ENCODE measurements around the gene ADAD2. TPM values are rescaled to one million over a fixed set of nuclear protein-coding genes. Genes with fewer than 3 reads are reported as not detected.
"Not testable (repeated sequence)": the region's sequence is repeated elsewhere in the genome, so short reads cannot be mapped to it uniquely, and the experiment has no call there.

Gene ADAD2
- total RNA-seq, 1 experiment from 2014 or later, result not detected

DNA sequence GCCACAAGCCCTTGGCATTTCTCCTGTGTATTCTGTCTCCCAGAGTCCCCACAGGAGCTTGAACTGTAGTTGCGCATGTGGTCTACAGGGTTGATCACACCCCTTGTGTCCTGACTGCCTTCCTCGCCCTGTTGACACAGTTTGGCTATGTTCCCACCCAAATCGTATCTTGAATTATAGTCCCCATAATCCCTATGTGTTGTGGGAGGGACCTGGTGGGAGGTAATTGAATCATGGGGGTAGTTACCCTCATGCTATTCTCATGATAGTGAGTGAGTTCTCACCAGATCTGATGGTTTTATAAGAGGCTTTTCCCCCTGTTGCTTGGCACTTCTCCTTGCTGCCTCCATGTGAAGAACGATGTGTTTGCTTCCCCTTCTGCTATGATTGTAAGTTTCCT, 21.2 kb downstream of the ADAD2 start:
- no peaks in the 10 kb centered on the region for H3K9me3 ChIP-seq (ENCODE audit: insufficient read depth, low read depth)
- H3K4me1 ChIP-seq (replicated peaks; ENCODE audit: insufficient read depth), result peaks cover 6% of the 10 kb centered on the region; the same call in 1 of the 2 replicates
- no TSS peak for BruUV-seq (replicated peaks)
- intact Hi-C loops (cut with micrococcal nuclease; ENCODE audit: unreplicated experiment), result no loop called here
- H3K79me2 ChIP-seq (ENCODE audit: low read depth), result no peaks in the 10 kb centered on the region
- no peak overlapping the region for H3K4me3 ChIP-seq
- no peak for TF ChIP-seq EZH2 (IDR thresholded peaks at IDR 0.05; ENCODE audit: low read depth)
- TF ChIP-seq, protein P1, sequence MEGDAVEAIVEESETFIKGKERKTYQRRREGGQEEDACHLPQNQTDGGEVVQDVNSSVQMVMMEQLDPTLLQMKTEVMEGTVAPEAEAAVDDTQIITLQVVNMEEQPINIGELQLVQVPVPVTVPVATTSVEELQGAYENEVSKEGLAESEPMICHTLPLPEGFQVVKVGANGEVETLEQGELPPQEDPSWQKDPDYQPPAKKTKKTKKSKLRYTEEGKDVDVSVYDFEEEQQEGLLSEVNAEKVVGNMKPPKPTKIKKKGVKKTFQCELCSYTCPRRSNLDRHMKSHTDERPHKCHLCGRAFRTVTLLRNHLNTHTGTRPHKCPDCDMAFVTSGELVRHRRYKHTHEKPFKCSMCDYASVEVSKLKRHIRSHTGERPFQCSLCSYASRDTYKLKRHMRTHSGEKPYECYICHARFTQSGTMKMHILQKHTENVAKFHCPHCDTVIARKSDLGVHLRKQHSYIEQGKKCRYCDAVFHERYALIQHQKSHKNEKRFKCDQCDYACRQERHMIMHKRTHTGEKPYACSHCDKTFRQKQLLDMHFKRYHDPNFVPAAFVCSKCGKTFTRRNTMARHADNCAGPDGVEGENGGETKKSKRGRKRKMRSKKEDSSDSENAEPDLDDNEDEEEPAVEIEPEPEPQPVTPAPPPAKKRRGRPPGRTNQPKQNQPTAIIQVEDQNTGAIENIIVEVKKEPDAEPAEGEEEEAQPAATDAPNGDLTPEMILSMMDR (conservative IDR thresholded peaks at IDR 0.05), result no peak
- no peaks in the 10 kb centered on the region for H3K27me3 ChIP-seq (ENCODE audit: insufficient read depth, low read depth)
- no peak overlapping the region for H3K27ac ChIP-seq
- DNase-seq, result no peak
- CTCF ChIA-PET, result no interaction called here
- no peak overlapping the region for H2AFZ ChIP-seq
- no peaks in the 10 kb centered on the region for H4K20me1 ChIP-seq (ENCODE audit: insufficient read depth)
- no peaks in the 10 kb centered on the region for H3K9me2 ChIP-seq (ENCODE audit: insufficient read depth)
- H3K4me2 ChIP-seq, result no peak overlapping the region
- H3F3A ChIP-seq (ENCODE audit: insufficient read depth, low read depth), result no peaks in the 10 kb centered on the region
- H3K36me3 ChIP-seq (ENCODE audit: low read depth), result no peaks in the 10 kb centered on the region
- POLR2A ChIA-PET (ENCODE audit: unreplicated experiment), result no interaction called here

DNA sequence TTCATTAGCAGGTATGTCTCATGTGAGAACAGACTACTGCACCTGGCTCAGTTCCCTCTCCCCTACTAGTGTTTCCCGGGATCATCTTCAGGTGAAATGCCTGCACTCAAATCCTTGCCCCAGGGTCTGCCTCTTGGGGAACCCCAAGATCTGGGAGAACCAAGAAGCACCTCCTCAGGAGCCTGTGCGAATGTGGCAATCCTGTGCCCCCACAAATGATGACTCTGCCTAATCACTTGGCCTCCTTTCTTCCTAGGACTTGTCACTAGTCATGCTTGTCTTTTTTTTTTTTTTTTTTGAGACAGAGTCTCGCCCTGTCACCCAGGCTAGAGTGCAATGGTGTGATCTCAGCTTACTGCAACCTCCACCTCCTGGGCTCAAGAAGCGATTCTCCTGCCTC, 21.7 kb downstream of the ADAD2 start:
- no TSS peak for BruUV-seq (replicated peaks)
- ChIA-PET POLR2A (ENCODE audit: unreplicated experiment) (no interaction called here), CTCF (no interaction called here)
- Histone ChIP-seq H3K27ac (no peak overlapping the region), H2AFZ (no peak overlapping the region), H3K36me3 (ENCODE audit: low read depth) (no peaks in the 10 kb centered on the region), H3K4me2 (no peak overlapping the region), H3K9me2 (ENCODE audit: insufficient read depth) (no peaks in the 10 kb centered on the region), H3K4me3 (no peak overlapping the region), H4K20me1 (ENCODE audit: insufficient read depth) (no peaks in the 10 kb centered on the region), H3K79me2 (ENCODE audit: low read depth) (no peaks in the 10 kb centered on the region), H3F3A (ENCODE audit: insufficient read depth, low read depth) (no peaks in the 10 kb centered on the region), H3K27me3 (ENCODE audit: insufficient read depth, low read depth) (no peaks in the 10 kb centered on the region), H3K4me1 (replicated peaks; ENCODE audit: insufficient read depth) (peaks cover 6% of the 10 kb centered on the region; the same call in 1 of the 2 replicates), H3K9me3 (ENCODE audit: insufficient read depth, low read depth) (no peaks in the 10 kb centered on the region)
- TF ChIP-seq EZH2 (IDR thresholded peaks at IDR 0.05; ENCODE audit: low read depth), result no peak
- intact Hi-C loops (cut with micrococcal nuclease; ENCODE audit: unreplicated experiment), result no loop called here
- no peak for DNase-seq

DNA sequence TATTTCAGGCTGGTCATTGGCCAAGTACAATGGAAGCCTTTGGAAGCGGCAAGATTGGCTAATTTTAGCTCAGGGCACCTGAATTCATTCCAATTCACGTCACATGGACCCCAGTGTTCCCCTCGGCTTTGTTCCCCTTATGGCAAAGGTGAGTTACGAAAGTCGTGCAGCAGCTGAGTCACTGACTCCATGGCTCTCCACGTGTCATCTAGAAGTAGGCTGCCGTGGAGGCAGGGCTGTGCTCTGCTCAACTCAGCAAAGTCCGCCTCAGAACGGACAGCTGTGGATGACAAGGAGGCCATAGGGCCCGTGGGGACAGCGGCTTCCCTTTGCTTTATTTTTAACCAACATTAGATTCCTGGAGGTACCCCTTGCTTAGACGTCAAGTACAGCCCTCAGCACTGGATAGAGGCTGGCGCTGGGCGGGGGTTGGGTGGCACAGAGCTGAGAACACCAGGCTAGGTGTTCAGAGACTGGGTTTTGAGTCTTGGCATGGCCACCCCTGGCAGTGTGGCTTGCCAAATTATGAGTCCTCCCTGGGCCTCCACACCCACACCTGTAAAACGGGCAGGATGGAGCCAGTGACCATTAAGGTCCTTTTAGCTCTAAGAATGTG, 23.6 kb downstream of the ADAD2 start:
- Histone ChIP-seq H3K36me3 (ENCODE audit: low read depth) (no peaks in the 10 kb centered on the region), H3K27ac (no peak overlapping the region), H4K20me1 (ENCODE audit: insufficient read depth) (no peaks in the 10 kb centered on the region), H3K9me3 (ENCODE audit: insufficient read depth, low read depth) (no peaks in the 10 kb centered on the region), H3K79me2 (ENCODE audit: low read depth) (no peaks in the 10 kb centered on the region), H3K27me3 (ENCODE audit: insufficient read depth, low read depth) (no peaks in the 10 kb centered on the region), H3K4me3 (no peak overlapping the region), H3K4me2 (no peak overlapping the region), H3K9me2 (ENCODE audit: insufficient read depth) (no peaks in the 10 kb centered on the region), H3F3A (ENCODE audit: insufficient read depth, low read depth) (no peaks in the 10 kb centered on the region), H3K4me1 (replicated peaks; ENCODE audit: insufficient read depth) (peaks cover 6% of the 10 kb centered on the region; the same call in 1 of the 2 replicates), H2AFZ (no peak overlapping the region)
- ChIA-PET CTCF (no interaction called here), POLR2A (ENCODE audit: unreplicated experiment) (interaction anchor here (0.6 kb wide), 1 partner anchor 551 kb away, joined by 3 read pairs; no protein-coding TSS in a partner anchor)
- no peak for TF ChIP-seq EZH2 (IDR thresholded peaks at IDR 0.05; ENCODE audit: low read depth)
- TF ChIP-seq, protein P1 (conservative IDR thresholded peaks at IDR 0.05), result no peak
- no TSS peak for BruUV-seq (replicated peaks)
- DNase-seq, result peak in 1 of 2 experiments; percentile 30
- intact Hi-C loops (cut with micrococcal nuclease; ENCODE audit: unreplicated experiment), result no loop called here

DNA sequence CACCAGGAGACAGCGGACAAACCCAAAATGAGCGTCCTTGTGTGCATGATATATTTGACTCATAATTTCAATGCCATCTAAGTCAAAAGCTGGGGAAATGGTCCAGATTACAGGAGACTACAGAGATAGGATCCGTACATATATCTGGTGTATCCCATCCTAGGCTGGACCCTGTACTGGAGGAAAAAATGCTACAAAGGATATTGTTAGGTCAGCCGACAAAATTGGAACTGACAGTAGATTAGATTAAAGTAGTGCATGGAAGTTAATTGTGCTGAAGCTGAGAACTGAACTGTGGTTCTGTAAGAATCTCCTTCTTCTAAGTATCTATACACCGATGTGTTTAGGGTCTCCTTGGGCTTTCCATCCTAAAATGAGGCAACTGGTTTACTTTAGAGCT, 24.6 kb downstream of the ADAD2 start:
- Histone ChIP-seq H2AFZ (no peak overlapping the region), H4K20me1 (ENCODE audit: insufficient read depth) (no peaks in the 10 kb centered on the region), H3K4me2 (no peak overlapping the region), H3K27ac (no peak overlapping the region), H3K36me3 (ENCODE audit: low read depth) (no peaks in the 10 kb centered on the region), H3F3A (ENCODE audit: insufficient read depth, low read depth) (no peaks in the 10 kb centered on the region), H3K4me1 (replicated peaks; ENCODE audit: insufficient read depth) (peaks cover 6% of the 10 kb centered on the region; the same call in 1 of the 2 replicates), H3K27me3 (ENCODE audit: insufficient read depth, low read depth) (no peaks in the 10 kb centered on the region), H3K9me2 (ENCODE audit: insufficient read depth) (no peaks in the 10 kb centered on the region), H3K79me2 (ENCODE audit: low read depth) (no peaks in the 10 kb centered on the region), H3K4me3 (no peak overlapping the region), H3K9me3 (ENCODE audit: insufficient read depth, low read depth) (no peaks in the 10 kb centered on the region)
- ChIA-PET CTCF (no interaction called here), POLR2A (ENCODE audit: unreplicated experiment) (no interaction called here)
- no peak for DNase-seq
- intact Hi-C loops (cut with micrococcal nuclease; ENCODE audit: unreplicated experiment), result no loop called here
- no peak for TF ChIP-seq EZH2 (IDR thresholded peaks at IDR 0.05; ENCODE audit: low read depth)
- TF ChIP-seq, protein P1 (conservative IDR thresholded peaks at IDR 0.05), result no peak
- BruUV-seq (replicated peaks), result no TSS peak

DNA sequence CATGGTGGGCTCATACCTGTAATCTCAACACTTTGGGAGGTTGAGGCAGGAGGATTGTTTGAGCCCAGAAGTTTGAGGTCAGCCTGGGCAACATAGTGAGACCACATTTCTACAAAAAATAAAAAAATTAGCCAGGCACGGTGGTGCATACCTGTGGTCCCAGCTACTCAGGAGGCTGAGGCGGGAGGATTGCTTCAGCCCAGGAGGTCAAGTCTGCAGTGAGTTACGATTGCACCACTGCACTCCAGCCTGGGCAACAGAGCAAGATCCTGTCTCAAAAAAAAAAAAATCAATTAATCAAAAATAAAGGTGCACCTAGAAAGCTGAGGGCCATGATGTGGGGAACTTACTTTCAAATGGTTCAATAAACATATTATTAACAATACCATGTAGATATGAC, 25.2 kb downstream of the ADAD2 start:
- POLR2A ChIA-PET (ENCODE audit: unreplicated experiment); H3K27ac ChIP-seq; H3K36me3 ChIP-seq (ENCODE audit: low read depth); H3F3A ChIP-seq (ENCODE audit: insufficient read depth, low read depth); H3K9me3 ChIP-seq (ENCODE audit: insufficient read depth, low read depth); DNase-seq; H3K4me1 ChIP-seq (replicated peaks; ENCODE audit: insufficient read depth); H3K9me2 ChIP-seq (ENCODE audit: insufficient read depth); H3K27me3 ChIP-seq (ENCODE audit: insufficient read depth, low read depth); H3K79me2 ChIP-seq (ENCODE audit: low read depth); CTCF ChIA-PET; H3K4me2 ChIP-seq; H2AFZ ChIP-seq; BruUV-seq (replicated peaks); H3K4me3 ChIP-seq; H4K20me1 ChIP-seq (ENCODE audit: insufficient read depth); intact Hi-C loops (cut with micrococcal nuclease; ENCODE audit: unreplicated experiment): not testable (repeated sequence)
